GM21737 (cell line): ENCODE data around the gene EEF2KMT.
"Not testable (repeated sequence)": the region's sequence is repeated elsewhere in the genome, so short reads cannot be mapped to it uniquely, and the experiment has no call there.

Experiments
- ATAC-seq: cut with Tn5 transposase; IDR thresholded peaks from one replicate; pipeline ENCODE4 v1.9.1; 2021; ENCODE audit warnings: mild to moderate bottlenecking, moderate library complexity; ENCODE audit not compliant: unreplicated experiment

Gene EEF2KMT, protein sequence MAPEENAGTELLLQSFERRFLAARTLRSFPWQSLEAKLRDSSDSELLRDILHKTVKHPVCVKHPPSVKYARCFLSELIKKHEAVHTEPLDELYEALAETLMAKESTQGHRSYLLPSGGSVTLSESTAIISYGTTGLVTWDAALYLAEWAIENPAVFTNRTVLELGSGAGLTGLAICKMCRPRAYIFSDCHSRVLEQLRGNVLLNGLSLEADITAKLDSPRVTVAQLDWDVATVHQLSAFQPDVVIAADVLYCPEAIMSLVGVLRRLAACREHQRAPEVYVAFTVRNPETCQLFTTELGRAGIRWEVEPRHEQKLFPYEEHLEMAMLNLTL

DNA sequence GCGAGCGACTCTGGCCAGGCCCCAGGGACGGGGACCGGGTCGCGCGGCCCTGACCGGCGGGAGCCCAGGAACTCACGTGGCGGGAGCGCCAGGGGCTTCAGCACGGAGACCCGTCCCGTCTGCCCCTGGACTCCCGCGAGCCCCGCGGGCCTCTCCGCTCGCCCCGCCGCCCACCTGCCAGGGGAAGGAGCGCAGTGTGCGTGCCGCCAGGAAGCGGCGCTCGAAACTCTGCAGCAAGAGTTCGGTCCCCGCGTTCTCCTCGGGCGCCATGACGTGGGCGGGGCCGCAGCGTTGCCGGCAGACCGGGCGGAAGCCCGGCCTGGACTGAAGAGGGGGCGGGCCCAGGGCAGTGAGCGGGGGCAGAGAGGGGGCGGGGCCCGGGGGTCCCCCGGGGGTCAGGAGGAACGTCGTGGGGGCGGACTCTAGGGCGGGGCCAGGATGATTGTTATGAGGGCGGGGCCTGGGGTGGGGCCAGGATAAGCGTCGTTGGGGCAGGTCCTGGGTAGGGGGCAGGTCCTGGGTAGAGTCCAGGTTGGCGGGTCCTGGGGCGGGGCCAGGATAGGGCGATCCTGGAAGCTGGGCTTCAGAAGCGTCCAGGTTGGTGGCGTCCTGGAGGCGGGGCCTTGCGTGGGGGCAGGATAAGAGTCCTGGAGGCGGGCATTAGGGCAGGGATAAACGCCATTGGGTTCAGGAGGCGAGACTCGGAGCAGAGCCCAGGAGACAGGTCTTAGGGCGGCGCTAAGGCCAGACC is at the start of gene EEF2KMT:
Gene EEF2KMT, minus strand, starts transcription at position 326 of the 751 bp plus-strand sequence. Its CDS starts 56 bp downstream, at position 270.
- ATAC-seq, result peak; percentile 99

DNA sequence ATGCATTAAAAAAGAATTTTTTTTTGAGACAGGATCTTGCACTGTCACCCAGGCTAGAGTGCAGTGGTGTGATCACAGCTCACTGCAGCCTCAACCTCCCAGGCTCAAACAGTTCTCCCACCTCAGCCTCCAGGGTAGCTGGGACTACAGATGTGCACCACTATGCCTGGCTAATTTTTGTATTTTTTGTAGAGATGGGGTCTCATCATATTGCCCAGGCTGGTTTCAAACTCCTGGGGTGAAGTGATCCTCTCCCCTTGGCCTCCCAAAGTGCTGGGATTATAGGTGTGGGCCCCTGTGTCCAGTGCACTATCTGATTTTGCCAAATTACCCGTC is 47.0 kb upstream of the EEF2KMT start:
- ATAC-seq, result not testable (repeated sequence)

DNA sequence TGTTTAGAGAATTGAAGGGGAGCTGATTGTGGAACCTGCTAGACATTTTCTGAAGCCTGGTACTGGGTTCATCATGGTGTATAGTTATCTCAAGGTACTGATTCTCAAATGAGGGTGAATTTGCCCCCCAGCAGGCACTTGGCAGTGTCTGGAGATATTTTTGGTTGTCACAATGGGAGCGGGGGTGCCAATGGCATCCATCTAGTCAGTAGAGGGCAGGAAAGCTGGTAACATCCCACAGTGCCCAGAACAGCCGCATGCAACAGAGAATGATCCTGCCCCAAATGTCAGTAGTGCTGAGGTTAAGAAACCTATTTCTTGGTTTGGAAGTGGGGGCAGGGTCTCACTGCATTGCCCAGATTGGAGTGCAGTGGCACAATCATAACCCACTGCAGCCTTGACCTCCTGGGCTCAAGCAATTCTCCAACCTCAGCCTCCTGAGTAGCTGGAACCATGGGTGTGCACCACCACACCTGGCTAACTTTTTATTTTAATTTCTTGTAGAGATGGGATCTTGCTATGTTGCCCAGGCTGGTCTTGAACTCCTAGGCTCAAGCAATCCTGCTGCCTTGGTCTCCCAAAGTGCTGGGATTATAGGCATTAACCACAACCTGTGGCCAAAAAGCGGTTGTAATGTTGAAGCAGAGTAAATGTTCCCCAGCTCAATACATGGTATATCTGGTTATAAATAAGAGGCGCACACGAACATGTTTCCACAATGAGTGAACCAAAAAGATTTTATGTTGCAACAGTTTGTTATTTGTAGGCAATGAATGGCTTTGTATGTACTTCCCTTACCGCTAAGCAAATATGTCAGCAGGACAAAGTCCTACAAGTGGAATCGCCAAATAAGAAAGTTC is 46.4 kb upstream of the EEF2KMT start:
- ATAC-seq, result no peak

DNA sequence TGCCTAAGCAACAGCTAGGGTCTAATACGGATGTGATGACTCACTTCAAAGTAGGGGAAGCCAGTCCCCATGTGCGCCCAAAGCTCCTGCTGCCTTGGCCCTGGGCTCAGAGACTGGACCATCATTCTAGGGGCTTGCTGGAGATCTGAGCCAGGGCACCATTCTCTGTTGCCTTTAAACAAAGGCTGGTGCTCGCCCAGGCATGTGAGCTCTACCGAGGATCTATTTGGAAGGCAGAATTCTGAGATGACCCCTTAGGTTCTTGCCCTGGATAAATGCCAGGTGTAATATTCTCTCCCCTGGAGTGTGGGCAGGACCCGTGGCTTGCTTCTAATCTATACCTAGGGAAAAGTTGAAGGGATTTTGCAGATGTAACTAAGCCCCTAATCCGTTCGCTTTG is 42.6 kb upstream of the EEF2KMT start:
- not testable (repeated sequence) for ATAC-seq

DNA sequence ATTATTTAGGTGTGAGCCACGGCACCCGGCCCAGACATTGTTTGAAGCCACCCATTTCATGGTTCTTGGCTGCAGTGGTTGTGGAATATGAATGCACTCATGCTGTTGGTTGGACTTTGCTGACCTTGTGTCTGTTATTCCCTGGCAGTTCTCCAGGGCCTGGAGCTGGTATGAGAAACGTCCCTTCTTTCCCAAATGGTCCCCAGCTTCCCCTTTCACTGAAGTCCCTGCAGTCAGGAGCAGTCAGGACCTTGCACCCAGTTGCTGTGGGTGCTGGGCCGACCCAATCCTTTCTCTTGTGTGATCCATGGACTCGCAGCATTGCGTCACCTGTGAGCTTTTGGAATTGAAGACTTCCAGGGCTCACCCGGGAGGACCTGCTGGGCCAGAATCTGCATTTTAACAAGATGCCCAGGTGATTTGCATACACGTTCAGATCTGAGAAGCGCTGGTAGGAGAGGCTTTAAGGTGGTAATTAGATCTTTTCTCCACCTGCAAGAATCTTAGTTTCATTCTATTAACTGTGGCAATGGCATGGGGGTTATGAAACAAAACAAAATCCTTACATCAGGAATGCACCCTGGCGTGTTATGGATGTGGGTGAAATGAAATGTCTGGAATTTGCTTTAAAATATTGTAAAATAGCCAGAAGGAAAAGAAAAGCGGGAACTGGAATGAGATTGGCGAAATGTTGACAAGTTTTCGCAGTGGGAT is 37.3 kb upstream of the EEF2KMT start:
- not testable (repeated sequence) for ATAC-seq

GRCh38 chr16:5132915-5133600 is 35.5 kb upstream of the EEF2KMT start:
- not testable (repeated sequence) for ATAC-seq

DNA sequence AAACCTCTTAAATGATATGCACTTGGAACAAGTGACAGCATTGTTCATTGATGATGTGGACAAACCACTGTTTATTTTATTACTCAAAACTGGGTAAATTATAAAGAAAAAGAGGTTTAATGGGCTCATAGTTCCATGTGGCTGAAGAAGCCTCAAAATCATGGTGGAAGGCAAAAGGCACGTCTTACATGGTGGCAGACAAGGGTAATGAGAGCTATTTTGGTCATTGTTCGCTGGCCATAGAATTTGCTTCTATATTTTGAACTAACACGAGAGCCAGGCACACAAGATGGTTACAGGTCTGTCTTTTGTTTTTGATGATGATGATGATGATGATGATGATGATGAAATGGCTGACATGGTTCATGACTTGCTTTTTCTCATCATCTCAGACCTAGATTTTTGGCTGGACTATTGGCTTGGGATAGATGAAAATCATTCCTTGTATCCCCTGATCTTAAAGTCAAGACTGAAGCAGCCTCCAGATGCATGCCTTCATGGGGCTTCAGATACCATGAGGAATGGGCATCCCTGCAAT is 33.9 kb upstream of the EEF2KMT start:
- not testable (repeated sequence) for ATAC-seq

- not testable (repeated sequence) for ATAC-seq
These were observed 19.9 kb upstream of the EEF2KMT start for GRCh38 chr16:5117300-5118087.

DNA sequence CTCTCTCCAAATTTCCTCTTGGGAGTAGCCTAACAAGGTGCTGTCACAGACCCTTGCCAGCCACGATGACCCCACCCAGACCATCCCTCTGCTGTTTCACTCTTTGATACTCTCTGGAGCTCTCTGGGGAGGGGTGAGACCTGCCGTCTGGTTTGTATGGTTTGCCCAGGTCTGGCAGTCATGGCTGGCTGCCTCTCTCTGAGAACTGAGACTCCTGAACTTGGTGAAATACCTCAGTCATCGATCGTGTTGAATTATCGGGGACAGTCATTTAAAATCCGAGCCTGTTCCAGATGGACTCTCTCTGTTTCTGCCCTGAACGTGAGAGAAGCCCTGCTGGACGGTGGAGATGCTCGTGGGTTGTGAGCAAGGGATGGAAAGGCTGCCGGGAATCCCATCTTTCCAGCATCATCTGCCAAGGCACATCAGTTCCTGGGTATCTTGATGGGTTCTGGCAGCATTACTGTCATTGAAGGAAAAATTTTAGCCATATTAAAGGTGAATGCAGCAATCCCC is 19.2 kb upstream of the EEF2KMT start:
- not testable (repeated sequence) for ATAC-seq

GRCh38 chr16:5110933-5111332 is 13.3 kb upstream of the EEF2KMT start:
- ATAC-seq, result not testable (repeated sequence)

- no peak for ATAC-seq
These were observed 11.0 kb upstream of the EEF2KMT start for GRCh38 chr16:5108505-5109158.

GRCh38 chr16:5105039-5105438 is 7.4 kb upstream of the EEF2KMT start:
- not testable (repeated sequence) for ATAC-seq

- not testable (repeated sequence) for ATAC-seq
These were observed 5.9 kb upstream of the EEF2KMT start for GRCh38 chr16:5103296-5104032.

DNA sequence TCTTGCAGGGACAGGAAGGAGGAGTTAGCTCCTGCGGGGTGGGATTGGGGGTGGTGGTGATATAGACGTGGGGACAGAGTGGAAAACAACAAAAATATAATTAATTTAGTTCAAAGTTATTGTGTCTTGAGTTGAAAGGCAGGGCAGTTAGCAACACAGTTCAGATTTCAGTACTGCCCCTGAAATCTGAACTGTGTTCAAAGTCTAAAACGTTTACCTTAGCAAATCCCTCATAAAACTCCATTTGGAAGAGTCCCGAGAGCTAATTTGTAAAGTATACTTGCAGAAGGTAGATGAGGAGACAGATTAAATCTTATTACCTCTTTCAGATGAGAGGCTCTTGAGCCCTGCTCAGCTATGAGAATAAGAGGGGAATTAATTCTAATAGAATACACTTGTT is 1.6 kb upstream of the EEF2KMT start:
- ATAC-seq, result not testable (repeated sequence)

GRCh38 chr16:5098221-5099159 is 895 bp upstream of the EEF2KMT start:
- ATAC-seq, result not testable (repeated sequence)

DNA sequence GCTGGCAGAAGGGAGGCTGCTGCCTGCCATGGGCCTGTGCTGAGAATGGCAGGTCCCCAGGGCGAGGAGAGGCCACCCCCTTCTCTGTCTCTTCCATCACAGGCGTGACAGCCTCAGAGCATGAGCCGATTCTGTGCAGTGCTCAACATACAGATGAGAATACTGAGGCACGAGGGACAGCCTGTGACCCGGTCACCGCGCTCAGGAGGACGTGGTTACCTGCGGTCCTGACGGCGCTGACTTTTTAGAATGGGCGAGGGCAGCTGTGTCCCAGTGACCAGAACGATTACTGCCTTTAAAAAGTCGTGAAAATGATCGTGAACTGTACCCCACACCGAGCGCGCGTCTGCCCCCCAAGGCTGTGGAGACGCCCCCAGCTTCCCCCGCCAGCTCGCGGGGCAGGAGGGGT is 530 bp downstream of the EEF2KMT start:
- ATAC-seq, result not testable (repeated sequence)
